HuH-7 (cell line): ENCODE results near the gene FSTL3.
"Not testable (repeated sequence)": the region's sequence is repeated elsewhere in the genome, so short reads cannot be mapped to it uniquely, and the experiment has no call there.

Source experiments
- DNase-seq: peaks from one replicate; pipeline ENCODE4 v3.0.0; 2011; ENCODE audit warnings: low spot score

Gene FSTL3

DNA sequence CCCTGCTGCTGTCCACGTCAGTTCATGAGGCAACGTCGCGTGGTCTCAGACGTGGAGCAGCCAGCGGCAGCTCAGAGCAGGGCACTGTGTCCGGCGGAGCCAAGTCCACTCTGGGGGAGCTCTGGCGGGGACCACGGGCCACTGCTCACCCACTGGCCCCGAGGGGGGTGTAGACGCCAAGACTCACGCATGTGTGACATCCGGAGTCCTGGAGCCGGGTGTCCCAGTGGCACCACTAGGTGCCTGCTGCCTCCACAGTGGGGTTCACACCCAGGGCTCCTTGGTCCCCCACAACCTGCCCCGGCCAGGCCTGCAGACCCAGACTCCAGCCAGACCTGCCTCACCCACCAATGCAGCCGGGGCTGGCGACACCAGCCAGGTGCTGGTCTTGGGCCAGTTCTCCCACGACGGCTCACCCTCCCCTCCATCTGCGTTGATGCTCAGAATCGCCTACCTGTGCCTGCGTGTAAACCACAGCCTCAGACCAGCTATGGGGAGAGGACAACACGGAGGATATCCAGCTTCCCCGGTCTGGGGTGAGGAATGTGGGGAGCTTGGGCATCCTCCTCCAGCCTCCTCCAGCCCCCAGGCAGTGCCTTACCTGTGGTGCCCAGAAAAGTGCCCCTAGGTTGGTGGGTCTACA, 6.6 kb downstream of the FSTL3 start:
- DNase-seq = no peak

DNA sequence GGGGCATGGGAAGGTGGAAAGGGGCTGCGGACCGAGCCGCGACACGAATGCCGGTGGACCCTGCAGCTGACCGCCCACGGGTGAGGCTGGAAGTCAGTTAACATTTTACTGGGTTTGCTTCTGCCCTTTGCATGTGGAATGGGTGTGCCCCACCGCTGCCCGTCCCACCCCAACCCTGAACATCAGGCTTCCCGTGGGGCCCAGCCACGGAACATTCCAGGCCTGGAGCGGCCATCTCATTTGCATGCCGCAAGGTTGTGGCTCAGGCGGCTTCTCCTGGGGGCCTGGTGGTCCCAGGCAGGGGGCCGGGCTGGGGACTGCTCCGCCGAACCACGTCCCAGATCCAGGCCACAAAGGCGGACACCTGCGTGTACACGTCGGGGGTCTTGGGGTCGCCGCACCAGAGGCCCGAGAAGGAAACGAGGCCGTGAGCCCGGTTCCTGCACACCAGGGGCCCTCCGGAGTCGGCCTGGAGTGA, 9.3 kb downstream of the FSTL3 start:
- DNase-seq = no peak

DNA sequence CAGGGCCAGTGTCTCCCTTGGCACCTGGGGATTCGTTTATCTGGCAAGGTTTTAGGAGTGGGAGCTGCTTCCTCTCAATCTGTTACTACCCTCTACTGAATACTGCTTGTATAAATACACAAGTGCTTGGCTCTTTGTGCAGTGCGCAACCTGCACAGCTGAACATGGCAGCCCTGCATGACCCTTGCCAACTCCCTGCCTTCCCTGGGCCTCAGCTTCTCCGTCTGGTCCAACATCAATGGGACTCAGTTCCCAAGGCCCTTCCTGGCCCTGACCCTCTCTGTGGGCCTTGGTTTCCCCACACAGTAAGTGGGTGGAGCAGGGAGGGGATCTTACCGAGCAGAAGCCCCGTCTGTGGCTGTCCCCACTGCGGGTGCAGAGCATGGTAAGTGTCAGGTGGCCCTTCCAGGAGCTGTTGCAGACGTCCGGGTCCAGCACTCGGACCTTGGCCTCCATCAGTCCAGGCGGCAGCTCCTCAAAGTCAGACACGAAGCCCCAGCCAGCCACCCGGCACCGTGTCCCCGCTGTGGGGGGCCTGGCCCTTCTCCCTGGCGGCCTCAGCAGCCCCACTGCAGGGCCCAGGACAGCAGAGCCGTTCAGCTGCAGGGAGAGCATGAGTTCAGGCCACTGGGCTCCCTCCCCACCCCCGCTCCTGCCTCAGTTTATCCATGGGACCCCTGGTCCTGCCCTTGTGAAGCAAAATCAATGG, 10.6 kb downstream of the FSTL3 start:
- DNase-seq = no peak

DNA sequence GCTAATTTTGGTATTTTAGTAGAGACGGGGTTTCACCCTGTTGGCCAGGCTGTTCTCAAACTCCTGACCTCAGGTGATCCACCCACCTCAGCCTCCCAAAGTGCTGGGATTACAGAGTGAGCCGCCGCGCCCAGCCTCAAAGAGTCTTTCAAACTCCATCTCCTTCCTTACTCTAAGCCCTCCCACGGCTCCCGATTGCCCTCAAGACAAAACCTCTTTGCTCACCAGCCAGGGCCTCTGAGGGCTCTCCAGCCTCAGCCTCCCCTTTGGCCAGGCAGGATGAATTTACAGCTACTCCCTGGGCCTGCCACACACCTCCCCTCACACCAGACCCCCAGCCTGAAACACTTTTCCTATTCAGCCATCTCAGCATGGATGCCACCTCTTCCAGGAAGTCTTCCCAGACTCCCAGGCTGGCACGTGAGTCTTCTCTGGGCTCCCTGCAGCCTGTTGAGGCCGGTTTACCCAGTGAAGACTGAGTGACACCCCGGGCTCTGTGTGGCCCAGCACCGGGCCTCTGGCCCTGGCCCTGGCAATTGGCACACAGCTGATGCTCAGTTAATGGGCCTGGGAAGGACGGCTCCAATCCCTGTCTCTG, 11.5 kb downstream of the FSTL3 start:
- no peak for DNase-seq

DNA sequence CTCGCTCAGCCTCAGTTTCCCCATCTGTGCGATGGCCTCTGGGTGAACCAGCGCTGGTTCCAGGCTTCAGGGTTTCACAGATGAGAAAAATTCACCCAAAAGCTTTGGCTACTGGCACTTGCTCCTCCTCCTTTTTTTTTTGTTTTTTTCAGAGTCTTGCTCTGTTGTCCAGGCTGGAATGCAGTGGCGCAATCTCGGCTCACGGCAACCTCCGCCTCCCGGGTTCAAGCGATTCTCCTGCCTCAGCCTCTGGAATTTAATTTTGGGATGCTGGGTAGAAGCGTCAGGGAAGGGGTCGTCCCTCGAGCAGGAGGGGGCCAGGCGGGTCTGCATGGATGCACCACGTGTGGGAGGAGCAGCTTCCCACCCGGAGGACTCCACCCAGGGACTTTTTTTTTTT, 12.0 kb downstream of the FSTL3 start:
- no peak for DNase-seq

DNA sequence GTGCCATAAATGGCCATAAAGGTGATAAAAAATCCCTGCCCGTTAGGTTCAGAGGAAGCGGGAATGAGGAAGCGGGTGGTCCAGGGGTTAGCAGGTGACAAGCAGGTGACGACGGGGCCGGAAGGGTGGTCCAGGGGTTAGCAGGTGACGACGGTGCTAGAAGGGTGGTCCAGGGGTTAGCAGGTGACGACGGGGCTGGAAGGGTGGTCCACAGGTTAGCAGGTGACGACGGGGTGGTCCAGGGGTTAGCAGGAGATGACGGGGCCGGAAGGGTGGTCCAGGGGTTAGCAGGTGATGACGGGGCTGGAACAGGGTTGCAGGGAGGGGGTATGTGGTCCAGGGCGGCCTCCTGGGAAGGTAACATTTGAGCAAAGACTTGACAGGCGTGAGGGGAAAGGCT, 12.8 kb downstream of the FSTL3 start:
- DNase-seq = no peak

DNA sequence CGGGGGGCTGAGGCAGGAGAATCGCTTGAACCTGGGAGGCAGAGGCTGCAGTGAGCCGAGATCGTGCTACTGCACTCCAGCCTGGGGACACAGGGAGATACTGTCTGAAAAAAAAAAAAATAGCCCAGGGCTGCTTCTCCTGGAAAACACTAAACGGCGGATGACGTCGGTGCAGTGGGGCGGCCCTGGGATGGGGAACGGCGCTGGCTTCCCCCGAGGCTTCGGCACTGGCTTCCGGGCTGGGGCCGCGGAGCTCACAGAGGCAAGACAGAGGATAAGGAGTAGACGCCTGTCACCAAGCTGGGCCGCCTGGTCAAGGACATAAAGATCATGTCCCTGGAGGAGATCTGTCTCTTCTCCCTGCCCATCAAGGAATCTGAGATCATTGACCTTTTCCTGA, 14.0 kb downstream of the FSTL3 start:
- no peak for DNase-seq

DNA sequence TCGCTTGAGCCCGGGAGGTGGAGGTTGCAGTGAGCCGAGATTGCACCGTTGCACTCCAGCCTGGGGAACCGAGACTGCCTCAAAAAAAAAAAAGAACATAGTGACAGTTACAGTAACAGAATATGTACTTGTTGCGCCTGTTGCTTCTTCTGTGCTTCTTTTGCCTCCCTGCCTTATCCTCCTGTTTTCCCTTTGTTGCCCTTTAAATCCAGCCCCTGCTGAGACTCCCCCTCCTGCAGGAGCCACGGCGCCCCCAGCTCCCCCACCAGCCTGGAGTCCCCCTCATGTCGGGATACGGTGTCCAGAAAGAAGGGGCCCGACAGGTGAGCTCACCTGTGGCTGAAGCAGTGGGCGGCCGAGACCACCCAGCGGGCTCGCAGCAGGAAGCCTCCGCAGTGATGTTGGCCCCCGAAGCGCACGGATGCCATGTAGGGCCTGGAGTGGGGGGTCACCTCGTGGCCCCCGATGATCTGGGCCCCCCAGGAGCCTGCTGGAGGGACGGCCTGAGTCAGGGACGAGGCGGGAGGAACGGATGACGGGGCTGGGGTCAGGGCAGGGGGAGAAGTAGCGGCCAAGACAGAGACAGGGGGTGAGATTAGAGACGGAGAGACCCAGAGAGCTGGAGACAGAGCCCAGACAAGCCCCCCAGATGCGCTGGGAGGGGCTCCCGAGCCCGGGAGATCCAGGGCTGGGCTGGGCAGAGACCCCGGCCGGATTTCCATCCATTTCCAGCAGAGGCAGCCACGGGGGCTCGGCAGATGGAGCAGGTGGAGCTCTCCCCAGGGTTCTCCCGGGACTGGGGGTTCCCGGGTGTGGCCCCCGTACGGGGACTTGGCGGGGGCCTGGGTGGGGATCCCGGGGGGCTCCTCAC, 18.5 kb downstream of the FSTL3 start:
- DNase-seq = no peak

DNA sequence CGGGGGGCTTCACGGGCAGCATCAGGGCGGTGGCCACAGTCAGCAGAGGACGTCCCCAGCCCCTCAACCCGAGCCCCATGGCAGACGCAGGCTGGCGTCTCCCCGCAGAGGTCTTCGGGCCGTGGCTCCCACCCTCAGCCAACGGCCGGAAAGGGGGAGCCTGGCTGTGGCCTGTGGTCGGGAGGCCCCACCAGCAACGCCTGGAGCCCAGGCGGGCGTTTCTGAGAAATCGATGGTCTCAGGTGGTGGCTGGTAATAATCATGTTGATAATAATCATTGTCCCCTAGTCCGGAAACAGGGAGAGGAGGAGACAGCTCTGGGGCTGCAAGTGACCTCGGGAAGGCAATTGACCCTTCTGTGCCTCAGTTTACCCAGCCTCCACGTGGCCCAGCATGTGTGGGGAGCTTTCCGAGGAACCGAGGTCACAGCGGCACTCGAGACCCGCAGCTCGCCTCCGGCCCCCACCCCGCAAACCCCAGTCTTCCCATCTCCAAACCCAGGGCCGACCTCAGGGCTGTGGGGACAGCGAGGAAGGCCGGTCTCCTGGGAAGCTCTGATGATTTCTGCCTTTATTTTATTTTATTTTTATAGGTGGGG, 19.3 kb downstream of the FSTL3 start, which contains the start of gene PRSS57:
TSS of gene PRSS57 (minus strand) at position 101 of the 598 bp plus-strand sequence. CDS start at position 79, 22 bp downstream.
- no peak for DNase-seq

DNA sequence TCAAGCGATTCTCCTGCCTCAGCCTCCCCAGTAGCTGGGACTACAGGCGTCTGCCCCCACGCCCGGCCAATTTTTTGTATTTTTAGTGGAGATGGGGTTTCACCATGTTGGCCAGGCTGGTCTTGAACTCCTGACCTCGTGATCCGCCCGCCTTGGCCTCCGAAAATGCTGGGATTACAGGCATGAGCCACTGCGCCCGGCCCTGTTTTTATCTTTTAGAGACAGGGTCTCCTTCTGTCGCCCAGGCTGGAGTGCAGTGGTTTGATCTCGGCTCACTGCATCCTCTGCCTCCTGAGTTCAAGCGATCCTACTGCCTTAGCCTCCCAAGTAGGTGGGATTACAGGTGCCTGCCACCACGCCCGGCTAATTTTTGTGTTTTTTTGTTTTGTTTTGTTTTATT, 22.3 kb downstream of the FSTL3 start:
- DNase-seq = not testable (repeated sequence)

DNA sequence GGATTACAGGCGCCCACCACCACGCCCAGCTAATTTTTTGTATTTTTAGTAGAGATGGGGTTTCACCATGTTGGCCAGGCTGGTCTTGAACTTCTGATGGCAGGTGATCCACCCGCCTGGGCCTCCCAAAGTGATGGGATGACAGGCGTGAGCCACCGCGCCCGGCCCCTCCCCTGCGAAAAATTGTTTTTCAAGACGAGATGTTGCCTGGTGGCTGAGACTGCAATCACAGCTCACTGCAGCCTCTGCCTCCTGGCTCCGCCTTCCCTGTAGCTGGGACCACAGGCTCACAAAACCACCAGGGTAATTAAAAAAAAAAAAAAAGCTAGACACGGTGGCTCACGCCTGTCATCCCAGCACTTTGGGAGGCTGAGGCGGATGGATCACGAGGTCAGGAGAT, 23.7 kb downstream of the FSTL3 start:
- DNase-seq = not testable (repeated sequence)

DNA sequence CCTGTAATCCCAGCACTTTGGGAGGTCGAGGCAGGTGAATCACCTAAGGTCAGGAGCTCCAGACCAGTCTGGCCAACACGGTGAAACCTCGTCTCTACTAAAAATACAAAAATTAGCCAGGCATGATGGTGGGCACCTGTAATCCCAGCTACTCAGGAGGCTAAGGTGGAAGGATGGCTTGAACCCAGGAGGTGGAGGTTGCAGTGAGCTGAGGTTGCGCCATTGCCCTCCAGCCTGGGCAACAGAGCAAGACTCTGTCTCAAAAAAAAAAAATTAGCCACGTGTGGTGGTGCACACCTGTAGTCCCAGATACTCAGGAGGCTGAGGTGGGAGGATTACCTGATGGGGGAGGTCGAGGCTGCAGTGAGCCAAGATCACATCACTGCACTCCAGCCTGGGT, 26.7 kb downstream of the FSTL3 start:
- not testable (repeated sequence) for DNase-seq

DNA sequence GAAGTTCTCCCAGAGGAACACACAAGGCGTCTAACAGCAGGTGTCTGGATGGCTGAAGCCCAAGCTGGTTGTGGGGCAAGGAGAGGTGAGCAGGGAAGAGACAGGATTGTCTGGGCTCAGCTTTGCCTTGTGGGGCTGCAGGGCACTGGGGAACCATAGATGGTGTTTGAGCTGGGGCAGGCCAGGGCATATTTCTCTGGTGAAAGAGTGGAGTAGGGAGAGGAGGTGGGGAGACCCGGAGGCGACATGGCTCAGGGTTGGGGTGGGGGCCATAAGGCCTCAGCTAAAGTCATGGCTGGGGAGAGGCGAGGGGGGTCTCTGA, 27.1 kb downstream of the FSTL3 start:
- DNase-seq = no peak

DNA sequence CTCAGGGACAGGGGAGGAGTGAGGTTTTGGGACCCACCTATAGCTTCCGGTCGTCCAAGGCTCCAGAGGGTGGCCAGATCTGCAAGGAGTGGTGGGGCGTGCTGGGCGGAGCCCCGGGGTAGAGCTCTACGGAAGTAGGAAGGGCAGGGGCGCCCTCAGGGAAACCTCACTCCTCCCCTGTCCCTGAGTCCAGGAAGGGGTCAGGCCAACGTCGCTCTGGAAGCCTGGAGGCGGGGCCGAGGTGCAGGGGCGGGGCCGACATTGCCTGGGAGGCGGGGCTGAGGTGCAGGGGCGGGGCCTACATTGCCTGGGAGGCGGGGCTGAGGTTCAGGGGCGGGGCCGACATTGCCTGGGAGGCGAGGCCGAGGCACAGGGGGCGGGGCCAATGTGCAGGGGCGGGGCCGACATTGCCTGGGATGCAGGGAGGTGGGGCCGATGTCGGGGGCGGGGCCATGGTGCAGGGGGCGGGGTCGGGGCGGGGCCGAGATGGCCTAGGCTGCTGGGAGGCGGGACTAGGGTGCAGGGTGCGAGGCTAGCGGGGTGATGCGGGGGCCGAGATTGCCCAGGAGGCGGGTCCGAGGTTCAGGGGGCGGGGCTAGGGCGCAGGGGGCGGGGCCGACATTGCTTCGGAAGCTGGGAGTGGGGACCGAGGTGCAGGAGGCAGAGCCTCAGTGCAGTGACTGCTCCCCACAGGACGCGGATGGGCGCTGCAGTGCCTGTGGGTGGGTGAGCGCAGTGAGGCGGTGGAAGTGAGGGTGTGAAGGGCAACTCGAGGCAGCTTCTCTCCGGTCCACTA, 27.7 kb downstream of the FSTL3 start:
- DNase-seq = peak; percentile 82

DNA sequence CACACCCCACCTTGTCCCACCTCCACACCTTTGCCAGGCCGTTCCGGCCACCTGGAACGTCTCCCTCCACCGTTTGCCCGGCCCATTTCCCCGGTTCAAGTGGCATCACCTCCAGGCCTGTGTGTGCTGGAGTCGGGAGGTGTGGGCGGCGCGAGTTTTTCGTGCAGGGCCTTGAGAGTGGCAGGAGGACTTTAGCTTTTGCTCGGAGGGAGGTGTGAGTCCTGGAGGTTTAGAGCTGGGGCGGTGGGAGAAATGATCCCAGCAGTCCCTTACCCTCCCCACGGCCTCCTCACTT, 28.2 kb downstream of the FSTL3 start:
- no peak for DNase-seq

DNA sequence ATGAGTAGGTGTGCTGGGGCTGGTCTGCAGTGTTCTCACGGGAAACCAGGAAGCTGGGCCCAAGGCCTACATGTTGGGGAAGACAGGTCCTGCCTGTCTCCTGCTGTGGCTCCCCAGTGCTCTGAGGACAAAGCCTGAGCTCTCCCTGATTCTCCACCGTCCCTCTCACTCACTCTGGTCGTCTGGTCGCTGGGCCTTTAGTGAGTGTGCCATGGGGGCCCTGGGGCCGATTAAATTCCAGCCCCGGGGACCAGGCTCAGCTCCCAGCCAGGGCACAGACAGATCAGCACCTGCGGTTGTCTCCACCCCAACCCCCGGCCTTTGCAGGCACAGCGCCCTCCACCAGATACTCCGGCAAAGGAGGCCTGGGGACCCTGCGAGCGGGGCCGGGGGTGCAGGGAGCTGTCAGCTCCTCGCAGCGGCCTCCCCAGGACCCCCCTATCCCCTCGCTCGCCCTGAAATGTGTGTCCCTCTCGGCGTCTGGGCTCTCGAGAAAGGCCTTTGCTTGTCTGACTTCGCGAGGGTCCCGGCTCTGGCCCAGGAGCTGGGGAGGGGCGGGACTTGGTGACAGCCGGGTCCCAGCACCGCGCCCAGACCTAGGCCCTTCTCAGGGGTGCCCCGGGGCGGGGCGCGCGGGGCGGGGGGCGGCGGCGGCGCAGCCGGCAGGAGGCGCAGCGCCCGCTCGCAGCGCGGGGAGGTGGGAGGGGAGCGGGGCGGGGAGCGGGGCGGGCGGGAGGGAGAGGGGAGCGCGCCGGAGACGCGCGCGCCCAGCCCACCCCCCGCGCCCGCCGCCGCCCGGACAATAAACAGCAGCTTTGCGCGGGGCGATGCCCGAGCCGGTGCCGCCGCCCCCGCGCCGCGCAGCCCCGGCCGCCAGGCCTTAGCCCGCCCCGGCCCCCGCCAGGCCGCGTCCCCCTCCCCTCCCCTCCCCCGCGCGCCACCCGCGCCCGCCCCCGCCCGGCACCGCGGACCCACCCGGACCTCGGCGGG, 32.3 kb downstream of the FSTL3 start, which contains the start of gene PALM:
TSS of gene PALM (plus strand) at position 782 of the 990 bp plus-strand sequence. CDS start 212 bp downstream, outside the sequence.
- peak; percentile 48 for DNase-seq

DNA sequence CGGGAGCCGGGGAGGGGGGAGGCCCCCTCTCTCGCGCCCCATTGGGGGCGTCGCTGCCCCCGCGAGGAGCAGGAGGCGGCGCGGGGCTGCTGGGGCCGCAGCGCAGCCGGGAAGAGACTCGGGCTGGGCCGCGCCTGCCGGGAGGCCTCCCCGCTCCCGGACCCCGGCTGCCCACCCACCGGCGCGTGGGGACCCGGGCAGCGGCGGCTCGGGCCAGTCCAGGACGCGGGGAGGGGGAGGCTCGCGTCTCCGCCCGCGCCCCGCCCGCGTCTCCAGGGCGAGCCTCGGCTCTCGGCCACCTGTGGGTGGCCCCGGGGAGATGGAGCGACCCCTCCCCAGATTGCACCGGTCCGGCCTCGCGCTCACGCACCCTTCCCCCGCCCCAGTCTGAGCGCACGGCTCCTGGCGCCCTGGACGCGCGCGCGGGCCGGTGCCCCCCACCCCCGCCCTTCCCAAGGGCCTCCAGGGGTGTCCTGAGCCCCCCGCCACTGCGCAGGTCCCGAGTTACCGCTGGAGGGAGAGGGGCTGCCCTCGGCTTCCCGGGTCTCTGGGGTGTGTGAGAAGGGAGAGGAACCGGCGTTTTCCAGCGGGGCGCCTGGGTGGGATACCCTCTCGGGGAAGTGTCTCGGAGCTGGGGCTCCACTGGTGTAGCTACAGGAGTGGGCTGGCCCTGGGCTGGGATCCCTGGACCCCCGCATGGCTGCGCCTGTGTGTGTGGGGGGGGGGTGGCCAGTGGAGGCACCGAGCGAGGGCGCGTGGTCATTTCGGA, 33.2 kb downstream of the FSTL3 start:
- DNase-seq = no peak

DNA sequence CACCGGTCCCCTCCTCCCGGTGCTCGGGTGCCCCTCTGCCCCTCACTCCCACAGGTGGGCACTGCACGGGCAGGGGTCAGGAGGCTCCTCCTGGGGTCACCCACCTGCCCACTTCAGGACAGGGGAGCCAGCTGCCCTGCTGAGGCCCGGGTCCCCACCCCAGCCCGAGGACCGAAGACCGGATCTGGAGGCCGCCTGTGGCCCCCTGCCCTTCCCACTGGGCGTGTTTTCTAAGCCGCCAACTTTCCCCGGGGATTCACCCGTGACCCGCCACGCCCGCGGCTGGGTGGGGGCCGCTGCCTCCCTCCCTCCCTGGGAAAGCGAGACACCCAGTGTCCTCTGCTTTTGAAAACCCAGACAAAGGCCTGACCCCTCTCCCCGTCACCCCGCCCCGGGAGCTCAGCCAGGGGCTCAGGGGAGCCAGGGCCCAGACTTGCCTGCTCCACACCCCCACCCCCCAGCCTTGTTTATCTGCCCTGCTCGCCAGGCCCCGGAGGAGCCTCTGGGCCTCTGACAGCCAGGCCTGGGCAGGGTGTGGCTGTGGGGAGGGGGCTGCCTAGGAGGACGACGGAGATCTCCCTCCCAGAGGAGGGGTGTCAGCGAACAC, 33.9 kb downstream of the FSTL3 start:
- DNase-seq = no peak

DNA sequence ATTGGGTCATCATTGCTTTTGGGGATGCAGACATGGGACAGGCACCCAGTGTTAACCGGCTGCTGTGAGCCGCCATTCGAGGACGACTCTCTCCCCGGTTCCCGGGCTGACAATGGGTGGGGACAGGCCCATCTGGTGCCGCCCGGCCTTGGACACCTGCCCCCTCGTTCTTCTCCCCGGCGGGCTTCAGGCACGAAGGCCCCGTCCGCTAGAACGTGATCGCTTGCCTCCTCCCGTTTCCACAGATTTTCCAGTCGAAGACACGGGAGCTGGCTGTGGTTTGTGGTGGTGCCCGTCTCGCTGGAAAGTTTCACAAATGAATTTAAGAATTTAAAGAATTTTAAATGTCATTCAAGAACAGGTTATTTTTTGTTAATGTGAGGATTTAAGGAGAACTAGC, 34.6 kb downstream of the FSTL3 start:
- no peak for DNase-seq
